Measurements from ENCODE around the gene APH1B.
"Not testable (repeated sequence)": the region's sequence is repeated elsewhere in the genome, so short reads cannot be mapped to it uniquely, and the experiment has no call there.

Gene APH1B

DNA sequence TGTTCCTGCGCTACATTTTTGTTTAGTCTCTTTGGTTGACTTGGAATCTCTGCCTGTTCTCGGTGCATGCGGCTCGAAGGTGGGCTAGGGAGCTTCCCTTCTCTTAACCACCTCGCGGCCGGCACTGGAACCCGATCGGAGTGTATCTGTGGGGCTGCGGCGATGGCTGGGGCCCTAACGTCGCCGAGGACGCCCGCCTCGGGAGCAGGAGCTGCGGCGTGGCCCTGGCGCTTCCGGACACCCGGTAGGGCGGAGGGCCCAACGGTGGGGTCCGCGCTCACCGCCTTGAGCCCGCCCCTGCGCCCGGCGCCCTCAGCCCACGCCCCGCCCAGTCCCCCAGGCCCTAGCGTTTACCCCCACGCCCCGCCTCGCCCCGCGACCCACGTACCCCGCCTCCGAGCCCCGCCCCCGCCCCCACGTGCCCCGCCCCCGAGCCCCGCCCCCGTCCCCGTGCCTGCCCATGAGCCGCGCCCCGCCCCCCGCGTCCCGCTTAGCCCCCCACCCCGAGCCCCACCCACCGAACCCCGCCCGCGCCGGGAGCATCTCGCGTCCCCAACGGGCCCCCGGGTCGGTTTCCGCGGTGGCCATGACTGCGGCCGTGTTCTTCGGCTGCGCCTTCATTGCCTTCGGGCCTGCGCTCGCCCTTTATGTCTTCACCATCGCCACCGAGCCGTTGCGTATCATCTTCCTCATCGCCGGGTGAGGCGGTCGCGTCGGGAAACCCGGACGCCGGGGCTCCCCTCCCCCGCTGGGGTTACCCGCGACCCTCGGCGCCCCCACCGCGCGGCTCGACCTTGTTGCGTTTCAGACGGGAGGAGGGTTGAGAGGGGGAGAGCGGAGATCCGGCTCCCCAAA is at the start of gene APH1B:
Gene APH1B, plus strand, starts transcription at position 568 of the 855 bp plus-strand sequence. Its CDS starts 19 bp downstream, at position 587.
- DNase-seq (ENCODE audit: low read depth in 2 of 3, low spot score in 1 of 3): peak; percentile 31 to 59 (median 41)

DNA sequence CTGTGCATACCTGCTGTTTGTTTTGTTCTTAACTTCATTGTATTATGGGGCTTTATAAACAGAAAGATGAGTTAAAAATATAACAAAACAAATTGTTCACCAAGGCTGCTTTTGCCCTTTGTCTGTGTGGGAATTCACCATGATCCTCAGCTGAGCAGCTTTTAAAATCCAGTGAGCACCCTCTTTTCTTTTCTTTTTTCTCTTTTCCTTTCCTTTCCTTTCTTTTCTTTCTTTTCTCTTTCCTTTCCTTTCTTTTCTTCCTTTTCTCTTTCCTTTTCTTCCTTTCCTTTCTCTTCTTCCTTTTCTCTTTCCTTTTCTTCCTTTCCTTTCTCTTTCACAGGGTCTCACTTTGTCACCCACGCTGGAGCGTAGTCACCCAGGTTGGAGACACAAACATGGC is 49.7 kb upstream of the APH1B start:
- no peak for DNase-seq (ENCODE audit: low read depth in 2 of 3, low spot score in 1 of 3)

- DNase-seq (ENCODE audit: low read depth in 2 of 3, low spot score in 1 of 3): no peak
Observed at GRCh38 chr15:63231206-63231605, 46.2 kb upstream of the APH1B start.

- DNase-seq (ENCODE audit: low read depth in 2 of 3, low spot score in 1 of 3): no peak
Observed at GRCh38 chr15:63231706-63232105, 45.7 kb upstream of the APH1B start.

DNA sequence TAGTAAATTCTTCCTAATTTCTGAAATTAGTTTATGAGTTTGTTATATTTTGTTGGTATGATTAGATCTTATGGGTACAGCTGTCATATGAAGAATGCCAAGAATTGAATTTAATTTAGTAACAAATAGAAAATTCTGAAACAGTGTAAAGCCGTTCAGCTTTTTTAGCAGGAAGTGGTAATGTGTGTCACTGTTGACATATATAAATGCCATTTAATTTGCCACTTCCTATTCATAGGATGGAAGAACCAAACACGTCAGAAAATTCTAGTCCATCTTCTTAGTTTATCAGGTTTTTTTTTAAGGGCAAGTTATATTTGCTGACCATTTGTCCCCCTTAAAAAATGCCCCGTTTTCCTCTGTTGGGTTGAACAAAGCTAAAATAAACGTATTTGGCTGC is 45.0 kb upstream of the APH1B start:
- DNase-seq (ENCODE audit: low read depth in 2 of 3, low spot score in 1 of 3): no peak

DNA sequence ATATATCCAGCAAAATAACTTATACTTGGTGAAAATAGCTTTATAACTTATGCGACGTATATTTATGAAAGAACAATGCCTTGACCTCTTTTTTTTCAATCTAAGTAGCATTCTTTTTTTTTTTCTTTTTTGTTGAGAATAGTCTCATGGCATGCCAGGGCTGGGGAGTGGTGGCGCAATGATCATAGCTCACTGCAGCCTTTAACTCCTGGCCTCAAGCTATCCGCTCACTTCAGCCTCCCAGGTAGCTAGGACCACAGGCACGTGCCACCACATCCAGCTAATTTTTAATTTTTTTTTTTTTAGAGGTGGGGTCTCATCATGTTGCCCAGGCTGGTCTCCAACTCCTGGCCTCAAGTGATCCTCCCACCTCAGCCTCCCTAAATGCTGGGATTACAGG is 44.5 kb upstream of the APH1B start:
- DNase-seq (ENCODE audit: low read depth in 2 of 3, low spot score in 1 of 3): no peak

GRCh38 chr15:63233667-63234423 is 43.6 kb upstream of the APH1B start:
- no peak for DNase-seq (ENCODE audit: low read depth in 2 of 3, low spot score in 1 of 3)

- no peak for DNase-seq (ENCODE audit: low read depth in 2 of 3, low spot score in 1 of 3)
Observed at GRCh38 chr15:63234451-63234870, 42.9 kb upstream of the APH1B start.

GRCh38 chr15:63236272-63236671 is 41.1 kb upstream of the APH1B start:
- DNase-seq (ENCODE audit: low read depth in 2 of 3, low spot score in 1 of 3): no peak

GRCh38 chr15:63237086-63237485 is 40.3 kb upstream of the APH1B start:
- not testable (repeated sequence) for DNase-seq (ENCODE audit: low read depth in 2 of 3, low spot score in 1 of 3)

GRCh38 chr15:63238171-63238570 is 39.2 kb upstream of the APH1B start:
- no peak for DNase-seq (ENCODE audit: low read depth in 2 of 3, low spot score in 1 of 3)

- DNase-seq (ENCODE audit: low read depth in 2 of 3, low spot score in 1 of 3): peak in 2 of 3 donors; percentile 22 to 26
Observed at GRCh38 chr15:63238796-63239195, 38.6 kb upstream of the APH1B start.

DNA sequence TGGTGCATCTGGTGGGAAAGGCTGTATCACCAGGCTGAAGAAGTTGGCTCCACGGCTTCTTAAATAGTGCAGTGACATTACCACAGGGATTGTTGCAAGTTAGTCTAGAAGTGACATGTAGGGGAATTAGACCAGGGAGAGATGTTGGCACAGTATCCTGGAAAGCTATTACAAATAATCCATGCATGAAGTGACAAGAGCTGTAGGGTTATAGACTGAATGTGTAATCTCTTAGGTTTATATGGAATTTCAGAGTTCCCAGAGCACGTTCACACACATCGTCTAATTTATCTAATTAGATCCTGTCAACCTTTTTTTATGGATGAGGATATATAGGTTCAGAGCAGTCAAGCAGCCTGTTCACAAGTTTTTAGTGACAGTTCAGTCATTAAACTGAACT is 37.3 kb upstream of the APH1B start:
- no peak for DNase-seq (ENCODE audit: low read depth in 2 of 3, low spot score in 1 of 3)

GRCh38 chr15:63241316-63241715 is 36.1 kb upstream of the APH1B start:
- no peak for DNase-seq (ENCODE audit: low read depth in 2 of 3, low spot score in 1 of 3)

GRCh38 chr15:63243101-63243500 is 34.3 kb upstream of the APH1B start:
- no peak for DNase-seq (ENCODE audit: low read depth in 2 of 3, low spot score in 1 of 3)

DNA sequence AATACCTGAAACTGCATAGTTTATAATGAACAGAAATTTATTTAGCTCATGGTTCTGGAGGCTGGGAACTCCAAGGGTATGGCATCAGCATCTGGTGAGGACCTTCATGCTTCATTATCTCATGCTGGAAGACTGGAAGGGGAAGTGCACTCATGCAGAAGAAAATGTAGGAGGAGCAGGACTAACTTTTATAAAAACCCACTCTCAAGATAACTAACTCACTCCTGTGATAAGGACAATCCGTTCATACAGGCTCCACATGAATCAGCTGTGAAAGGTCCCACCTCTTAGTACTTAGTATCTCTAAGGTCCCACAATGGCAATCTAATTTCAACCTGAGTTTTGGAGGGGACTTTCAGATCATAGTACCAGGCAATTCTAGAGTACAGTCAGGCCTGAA is 33.6 kb upstream of the APH1B start:
- DNase-seq (ENCODE audit: low read depth in 2 of 3, low spot score in 1 of 3): no peak

- no peak for DNase-seq (ENCODE audit: low read depth in 2 of 3, low spot score in 1 of 3)
Observed at GRCh38 chr15:63244399-63244798, 33.0 kb upstream of the APH1B start.

DNA sequence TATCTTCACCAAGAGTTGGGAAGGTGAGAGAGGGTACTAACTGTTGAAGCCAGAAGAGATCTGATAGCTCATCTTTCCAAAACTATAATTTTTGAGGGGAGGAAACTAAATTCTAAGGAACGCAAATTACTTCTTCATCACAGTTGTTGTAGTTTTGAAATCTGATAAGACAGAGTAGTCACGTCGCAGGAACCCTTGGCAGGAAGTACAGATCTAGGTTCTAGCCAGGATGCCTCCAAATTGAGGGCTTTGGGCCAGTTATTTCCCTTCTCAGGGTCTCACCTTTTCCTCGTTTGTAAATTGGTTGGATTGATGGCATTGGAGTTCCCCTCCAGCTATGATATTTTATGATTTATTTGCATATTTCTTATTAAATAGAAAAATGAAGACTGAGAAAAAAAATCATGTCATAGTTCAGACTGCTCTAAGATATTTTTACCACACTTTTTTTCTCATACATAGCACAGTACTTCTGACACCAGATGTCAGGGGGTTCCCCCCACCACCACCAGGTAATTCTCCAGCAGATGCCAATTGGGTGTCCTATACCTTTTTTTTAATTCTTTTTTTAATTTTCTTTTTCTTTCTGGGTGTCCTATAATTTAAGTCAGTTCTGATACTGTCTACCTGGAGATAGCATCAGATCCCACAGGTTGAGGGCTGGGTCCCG is 32.3 kb upstream of the APH1B start:
- no peak for DNase-seq (ENCODE audit: low read depth in 2 of 3, low spot score in 1 of 3)

GRCh38 chr15:63246691-63247469 is 30.5 kb upstream of the APH1B start:
- no peak for DNase-seq (ENCODE audit: low read depth in 2 of 3, low spot score in 1 of 3)

DNA sequence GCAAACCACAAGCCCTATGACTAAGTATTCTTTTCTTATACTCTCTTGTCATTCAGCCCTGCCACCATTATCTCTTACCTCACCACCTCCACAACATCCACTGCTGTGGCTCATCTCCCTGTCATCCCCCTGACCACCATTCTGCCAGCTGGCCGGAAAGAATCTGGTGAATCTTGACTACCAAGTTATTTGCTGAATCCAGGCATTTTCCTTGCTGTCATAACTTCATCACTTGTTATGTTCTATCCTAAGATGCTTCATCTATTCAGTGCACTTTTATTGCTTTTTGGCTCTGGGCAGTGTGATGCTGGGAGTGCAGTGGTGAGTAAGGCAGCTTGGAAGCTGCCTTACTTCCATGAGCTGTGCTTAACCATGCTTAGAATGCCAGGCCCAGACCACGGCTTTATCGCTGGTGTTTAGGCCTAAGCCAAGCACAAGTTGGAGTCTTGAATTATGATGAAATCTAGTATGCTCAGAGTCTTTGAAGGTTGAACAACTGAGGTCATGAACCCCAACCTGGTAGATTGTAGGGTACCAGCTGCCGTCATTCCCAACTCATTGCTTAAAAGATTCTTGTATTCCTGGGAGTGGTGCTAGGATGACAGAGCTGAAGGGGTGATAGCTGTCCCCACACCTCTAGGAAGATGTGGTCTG is 27.0 kb upstream of the APH1B start:
- no peak for DNase-seq (ENCODE audit: low read depth in 2 of 3, low spot score in 1 of 3)
